Osteocyte (in vitro differentiated cells): Measurements from ENCODE around the gene THRA. TPM values are rescaled to one million over a fixed set of nuclear protein-coding genes. Genes with fewer than 3 reads are reported as not detected.

Source experiments
- DNase-seq: peaks from one replicate; pipeline ENCODE4 v3.0.0; 2021; ENCODE audit warnings: mixed read lengths; ENCODE audit not compliant: unreplicated experiment; ENCODE audit errors: extremely low spot score
- H3K27ac Mint-ChIP-seq: one replicate; pipeline ENCODE4 v1.8.0; 2021; ENCODE audit warnings: mild to moderate bottlenecking, mixed read lengths; ENCODE audit not compliant: unreplicated experiment
- H3K27me3 Mint-ChIP-seq: one replicate; pipeline ENCODE4 v1.8.0; 2021; ENCODE audit warnings: mixed read lengths; ENCODE audit not compliant: unreplicated experiment
- H3K36me3 Mint-ChIP-seq: one replicate; pipeline ENCODE4 v1.8.0; 2021; ENCODE audit warnings: mixed read lengths; ENCODE audit not compliant: unreplicated experiment
- H3K4me1 Mint-ChIP-seq: one replicate; pipeline ENCODE4 v1.8.0; 2021; ENCODE audit warnings: mixed read lengths; ENCODE audit not compliant: unreplicated experiment
- H3K4me3 Mint-ChIP-seq: one replicate; pipeline ENCODE4 v1.8.0; 2021; ENCODE audit warnings: mild to moderate bottlenecking, moderate library complexity, mixed read lengths; ENCODE audit not compliant: unreplicated experiment
- H3K9me3 Mint-ChIP-seq: one replicate; pipeline ENCODE4 v1.8.0; 2021; ENCODE audit warnings: mixed read lengths; ENCODE audit not compliant: unreplicated experiment
- CTCF ChIP-seq: fragments of 200-600 bp; sonication (generic); IDR thresholded peaks from 2 replicates; pipeline ENCODE4 v1.5.0; 2021; ENCODE audit warnings: antibody characterized with exemption, mild to moderate bottlenecking, moderate library complexity
- total RNA-seq: library from RNA; stranded (reverse); gene quantifications from 2 replicates; pipeline ENCODE4 v1.2.1, GENCODE V29; 2021

THRA gene
- total RNA-seq, 1 donor from 2014 or later = 44.6 TPM

- Mint-ChIP-seq H3K36me3 (peaks cover 29% of the 10 kb centered on the region), H3K4me1 (peaks cover 2% of the 10 kb centered on the region), H3K4me3 (no peak overlapping the region), H3K9me3 (no peaks in the 10 kb centered on the region), H3K27ac (no peak overlapping the region), H3K27me3 (no peaks in the 10 kb centered on the region)
- DNase-seq = no peak
- no peak for TF ChIP-seq CTCF
These were observed 29.8 kb downstream of the THRA start for GRCh38 chr17:40092581-40092980.

- peaks cover 4% of the 10 kb centered on the region for H3K4me1 Mint-ChIP-seq
- no peak overlapping the region for H3K4me3 Mint-ChIP-seq
- DNase-seq = no peak
- no peak for TF ChIP-seq CTCF
- H3K27me3 Mint-ChIP-seq = no peaks in the 10 kb centered on the region
- H3K9me3 Mint-ChIP-seq = no peaks in the 10 kb centered on the region
- peaks cover 28% of the 10 kb centered on the region for H3K36me3 Mint-ChIP-seq
- H3K27ac Mint-ChIP-seq = no peak overlapping the region
These were observed 30.3 kb downstream of the THRA start for GRCh38 chr17:40093005-40093579.

GRCh38 chr17:40093580-40094201 is 30.9 kb downstream of the THRA start:
- no peak for DNase-seq
- no peak for TF ChIP-seq CTCF
- no peak overlapping the region for H3K27ac Mint-ChIP-seq
- peaks cover 26% of the 10 kb centered on the region for H3K36me3 Mint-ChIP-seq
- H3K4me1 Mint-ChIP-seq = peaks cover 10% of the 10 kb centered on the region
- no peak overlapping the region for H3K4me3 Mint-ChIP-seq
- no peaks in the 10 kb centered on the region for H3K27me3 Mint-ChIP-seq
- H3K9me3 Mint-ChIP-seq = no peaks in the 10 kb centered on the region

GRCh38 chr17:40094874-40095273 is 32.1 kb downstream of the THRA start:
- DNase-seq = no peak
- Mint-ChIP-seq H3K27ac (no peak overlapping the region), H3K36me3 (peaks cover 18% of the 10 kb centered on the region), H3K27me3 (no peaks in the 10 kb centered on the region), H3K4me1 (peaks cover 21% of the 10 kb centered on the region), H3K4me3 (no peak overlapping the region), H3K9me3 (no peaks in the 10 kb centered on the region)
- TF ChIP-seq CTCF = no peak

- Mint-ChIP-seq H3K4me3 (no peak overlapping the region), H3K27me3 (no peaks in the 10 kb centered on the region), H3K4me1 (peaks cover 27% of the 10 kb centered on the region), H3K36me3 (peaks cover 18% of the 10 kb centered on the region), H3K27ac (no peak overlapping the region), H3K9me3 (no peaks in the 10 kb centered on the region)
- no peak for DNase-seq
- no peak for TF ChIP-seq CTCF
These were observed 32.7 kb downstream of the THRA start for GRCh38 chr17:40095351-40095943.
